A549 (cell line): ENCODE data around the gene NRBP1. TPM values are rescaled to one million over a fixed set of nuclear protein-coding genes. Genes with fewer than 3 reads are reported as not detected.
A peak's percentile ranks its signal among the peaks of the same experiment; 100 is the strongest.

Experiments used
- ATAC-seq, 2 experiments: fragments of 200-7000 bp in 1 of 2; fragments of >200 bp in 1 of 2; cut with Nextera tagmentation in 1 of 2; cut with Tn5 transposase in 1 of 2; 3 replicates each; pipeline versions ENCODE4 v1.8.0 to v1.9.1; 2018 to 2020; ENCODE audit warnings: mild to moderate bottlenecking in 1 of 2, moderate library complexity in 1 of 2
- CTCF ChIA-PET: fragments of 300-600 bp; sonication (Branson Sonifier 250); formaldehyde crosslinking; extraction: SDS; loops from one replicate; lab custom pipeline; 2021; ENCODE audit warnings: antibody characterized with exemption, inconsistent platforms; lab: Yijun Ruan, JAX
- POLR2A ChIA-PET: fragments of 350-600 bp; formaldehyde crosslinking; extraction: SDS; loops from one replicate; lab custom pipeline; 2021; ENCODE audit warnings: antibody characterized with exemption, inconsistent platforms; lab: Yijun Ruan, JAX
- DNase-seq, 2 experiments: peaks; one replicate each; pipeline versions ENCODE4 v3.0.0 to v3.0.0-alpha.2; 2011 to 2016; ENCODE audit warnings: low read depth in 1 of 2, low spot score in 1 of 2
- FAIRE-seq: peaks from 2 replicates; lab custom pipeline; 2011; peaks lifted over from hg19 to GRCh38; lab: Jason Lieb, UNC
- H3K27ac ChIP-seq, 2 experiments: fragments of >200 bp; sonication (Bioruptor Twin); formaldehyde crosslinking; 3 replicates each; pipeline ENCODE4 v1.5.1; 2016 to 2017
- H3K4me1 ChIP-seq: fragments of >200 bp; sonication (Bioruptor Twin); formaldehyde crosslinking; 3 replicates; pipeline ENCODE4 v1.6.1; 2016
- H3K4me2 ChIP-seq: fragments of >200 bp; sonication (Bioruptor Twin); formaldehyde crosslinking; 3 replicates; pipeline ENCODE4 v1.6.1; 2016
- H3K4me3 ChIP-seq: fragments of >200 bp; sonication (Bioruptor Twin); formaldehyde crosslinking; 3 replicates; pipeline ENCODE4 v1.5.1; 2016
- H3K9me3 ChIP-seq: fragments of >200 bp; sonication (Bioruptor Twin); formaldehyde crosslinking; 3 replicates; pipeline ENCODE4 v1.6.1; 2016
- ATOH8 ChIP-seq: fragments of 250-450 bp; sonication (Bioruptor Pico); IDR thresholded peaks from 2 replicates; pipeline ENCODE4 v1.5.0; 2020; ENCODE audit warnings: low read depth, mild to moderate bottlenecking, moderate library complexity
- CBX8 ChIP-seq: fragments of 200-600 bp; sonication (generic); IDR thresholded peaks from 2 replicates; pipeline ENCODE4 v1.6.1; 2016
- EHMT2 ChIP-seq: fragments of 200-600 bp; sonication (generic); IDR thresholded peaks from 2 replicates; pipeline ENCODE4 v1.6.1; 2016; ENCODE audit warnings: antibody characterized with exemption, low read depth, mild to moderate bottlenecking, moderate library complexity
- EP300 ChIP-seq, 2 experiments: fragments of >200 bp; sonication (Bioruptor Twin); formaldehyde crosslinking; IDR thresholded peaks; 2 replicates in 1 of 2; 3 replicates in 1 of 2; pipeline ENCODE4 v1.6.1; 2016 to 2017
- FOSL2 ChIP-seq, 2 experiments: fragments of 450-650 bp in 1 of 2; fragments of >200 bp in 1 of 2; sonication (Bioruptor Twin) in 1 of 2; formaldehyde crosslinking; IDR thresholded peaks; 2 replicates each; pipeline versions ENCODE4 v1.5.0 to v1.6.1; 2016 to 2020; ENCODE audit warnings: mild to moderate bottlenecking in 1 of 2, moderate library complexity in 1 of 2
- JUN ChIP-seq, 2 experiments: fragments of >200 bp; sonication (Bioruptor Twin); formaldehyde crosslinking; IDR thresholded peaks; 2 replicates in 1 of 2; 3 replicates in 1 of 2; pipeline ENCODE4 v1.6.1; 2016 to 2017
- KDM5A ChIP-seq: fragments of 200-600 bp; sonication (generic); IDR thresholded peaks from 2 replicates; pipeline ENCODE4 v1.6.1; 2016; ENCODE audit warnings: antibody characterized with exemption, mild to moderate bottlenecking
- PHF8 ChIP-seq: fragments of 200-600 bp; sonication (generic); IDR thresholded peaks from 2 replicates; pipeline ENCODE4 v1.6.1; 2016; ENCODE audit warnings: low read depth, mild to moderate bottlenecking, antibody characterized with exemption, moderate library complexity, borderline replicate concordance
- POLR2A ChIP-seq: IDR thresholded peaks from 2 replicates; pipeline ENCODE4 v1.6.1; 2012; ENCODE audit warnings: mild to moderate bottlenecking, low read length
- RAD21 ChIP-seq, 2 experiments: fragments of >200 bp in 1 of 2; sonication (Bioruptor Twin) in 1 of 2; formaldehyde crosslinking in 1 of 2; IDR thresholded peaks in 1 of 2; conservative IDR thresholded peaks in 1 of 2; 2 replicates in 1 of 2; 3 replicates in 1 of 2; pipeline ENCODE4 v1.6.1; 2012 to 2018; ENCODE audit warnings: inconsistent platforms in 1 of 2
- REST ChIP-seq: fragments of 200-600 bp; sonication (generic); IDR thresholded peaks from 2 replicates; pipeline ENCODE4 v1.6.1; 2016; ENCODE audit warnings: antibody characterized with exemption, mild to moderate bottlenecking, moderate library complexity
- RNF2 ChIP-seq: fragments of 200-600 bp; sonication (generic); IDR thresholded peaks from 2 replicates; pipeline ENCODE4 v1.6.1; 2016; ENCODE audit warnings: low read depth, mild to moderate bottlenecking, antibody characterized with exemption, moderate library complexity, borderline replicate concordance
- SREBF2 ChIP-seq: fragments of 450-650 bp; IDR thresholded peaks from 2 replicates; pipeline ENCODE4 v1.6.1; 2014; ENCODE audit warnings: mild to moderate bottlenecking, moderate library complexity
- TFCP2L1 ChIP-seq: fragments of 250-450 bp; sonication (Bioruptor Pico); IDR thresholded peaks from 2 replicates; pipeline ENCODE4 v1.5.0; 2021; ENCODE audit warnings: mild to moderate bottlenecking
- ZSCAN20 ChIP-seq: fragments of 250-450 bp; sonication (Bioruptor Pico); IDR thresholded peaks from 2 replicates; pipeline ENCODE4 v1.8.0; 2022; ENCODE audit warnings: mild to moderate bottlenecking, moderate library complexity
- WGBS: methylation state at CpG from one replicate; pipeline ENCODE4 v1.1.6; 2017; ENCODE audit errors: missing lambda C conversion rate; 5-methylcytosine and 5-hydroxymethylcytosine counted together
- polyA plus RNA-seq, 4 experiments: library from polyadenylated mRNA; depleted of rRNA in 3 of 4; stranded (reverse); fragments of >200 nt; fragmentation: RNase III in 1 of 4; extraction: RNeasy Plus Mini Kit Qiagen cat#74134 plus additional on column Dnase treatment in 1 of 4; gene quantifications; 2 replicates in 3 of 4; 3 replicates in 1 of 4; pipeline ENCODE4 v1.2.3, GENCODE V29; 2011 to 2017

NRBP1 gene
- polyA plus RNA-seq, 2 of the 4 experiments (the other 2 are of a cell fraction), result 138 to 229 TPM

DNA sequence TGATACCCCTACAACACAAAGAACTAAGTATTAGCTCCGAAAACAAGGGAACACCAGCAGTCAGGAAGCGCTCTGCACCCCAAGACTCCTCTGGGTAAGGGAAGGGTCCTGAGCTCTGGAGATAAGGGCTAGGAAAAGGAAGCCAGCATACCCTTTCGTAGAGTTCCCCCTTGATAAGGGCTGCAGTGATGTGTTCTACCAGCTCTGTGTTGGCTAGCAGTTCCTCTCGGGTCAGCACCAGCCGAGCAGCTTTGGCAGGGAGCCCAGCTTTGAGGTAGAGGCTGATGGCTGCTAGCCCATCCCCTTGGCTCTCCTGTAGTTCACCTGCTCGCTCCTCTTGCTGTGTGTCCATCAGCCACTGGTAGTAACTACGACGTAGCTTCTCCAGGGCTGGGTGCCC lies 32.7 kb downstream of the NRBP1 start:
- no peak overlapping the region for H3K27ac ChIP-seq
- TF ChIP-seq EHMT2 (no peak), KDM5A (no peak)
- TF ChIP-seq, all 56 proteins: peak for 0
- ATAC-seq, result no peak
- WGBS, result 83% methylated on average over 8 of the region's 8 CpGs
- ChIA-PET CTCF (interaction anchor here (0.6 to 0.8 kb wide), 2 partner anchors 11 to 1691 kb away, joined by 3 read pairs; no protein-coding TSS in a partner anchor), POLR2A (interaction anchor here (0.6 kb wide), 1 partner anchor 31 kb away, joined by 4 read pairs; no protein-coding TSS in a partner anchor)
- FAIRE-seq, result no peak
- DNase-seq, result no peak
- H3K9me3 ChIP-seq, result no peaks in the 10 kb centered on the region
- H3K4me2 ChIP-seq, result no peak overlapping the region
- no peaks in the 10 kb centered on the region for H3K4me1 ChIP-seq
- no peak overlapping the region for H3K4me3 ChIP-seq

GRCh38 chr2:27464443-27464842 lies 36.0 kb downstream of the NRBP1 start:
- ATAC-seq (no peak), FAIRE-seq (no peak), DNase-seq (no peak)
- TF ChIP-seq EP300 (IDR thresholded peaks at IDR 0.05), result no peak
- no peak for TF ChIP-seq ATOH8 (CRISPR knock-in tag)
- no peak for TF ChIP-seq RNF2
- TF ChIP-seq PHF8, result no peak
- TF ChIP-seq RAD21 (conservative IDR thresholded peaks at IDR 0.05 in 1 of 2, IDR thresholded peaks at IDR 0.05 in 1 of 2), result no peak
- no peak for TF ChIP-seq POLR2A
- no peak for TF ChIP-seq SREBF2
- H3K9me3 ChIP-seq, result no peaks in the 10 kb centered on the region
- H3K4me2 ChIP-seq, result no peak overlapping the region
- CTCF ChIA-PET, result no interaction called here
- H3K4me1 ChIP-seq, result no peaks in the 10 kb centered on the region
- no peak overlapping the region for H3K27ac ChIP-seq
- no peak overlapping the region for H3K4me3 ChIP-seq
- WGBS, result 94% methylated on average over 7 of the region's 7 CpGs
- POLR2A ChIA-PET, result no interaction called here

DNA sequence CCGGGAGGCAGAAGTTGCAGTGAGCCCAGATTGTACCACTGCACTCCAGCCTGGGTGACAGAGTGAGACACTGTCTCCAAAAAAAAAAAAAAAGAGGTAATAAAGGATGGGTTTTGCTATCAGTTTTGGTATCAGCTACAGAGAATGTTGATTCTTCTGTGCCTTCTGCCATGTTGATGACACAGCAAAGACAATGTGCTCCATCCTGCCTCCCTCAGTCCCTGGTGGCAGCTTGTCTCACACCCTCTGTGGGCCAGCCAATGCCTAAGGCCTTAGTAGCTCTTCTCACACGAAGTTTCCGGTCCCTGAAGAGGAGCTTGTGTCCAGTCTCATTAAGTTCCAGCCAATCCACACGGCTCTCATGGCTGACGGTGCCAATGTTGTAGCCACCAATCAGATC lies 43.5 kb downstream of the NRBP1 start:
- no peaks in the 10 kb centered on the region for H3K9me3 ChIP-seq
- POLR2A ChIA-PET, result no interaction called here
- whole genome bisulfite sequencing, result 89% methylated on average over 5 of the region's 5 CpGs
- FAIRE-seq (no peak), ATAC-seq (peak; percentile 29 to 30; a peak in 1 of 6 replicates), DNase-seq (peak in 1 of 2 experiments; percentile 23)
- H3K4me2 ChIP-seq, result no peak overlapping the region
- TF ChIP-seq FOSL2 (IDR thresholded peaks at IDR 0.05) (no peak), FOSL2 (CRISPR knock-in tag; IDR thresholded peaks at IDR 0.05) (no peak)
- H3K4me3 ChIP-seq, result no peak overlapping the region
- H3K4me1 ChIP-seq, result no peaks in the 10 kb centered on the region
- CTCF ChIA-PET, result interaction anchor here (0.6 to 1.5 kb wide), 6 partner anchors 8 to 1658 kb away, joined by 3 to 5 read pairs (median 3); no protein-coding TSS in a partner anchor
- no peak overlapping the region for H3K27ac ChIP-seq

GRCh38 chr2:27485496-27485895 lies 57.1 kb downstream of the NRBP1 start:
- ATAC-seq (no peak), FAIRE-seq (no peak), DNase-seq (no peak)
- Histone ChIP-seq H3K4me1 (peaks cover 8% of the 10 kb centered on the region; the same call in 2 of the 3 replicates), H3K9me3 (no peaks in the 10 kb centered on the region), H3K4me2 (no peak overlapping the region), H3K4me3 (no peak overlapping the region), H3K27ac (no peak overlapping the region)
- ChIA-PET CTCF (no interaction called here), POLR2A (no interaction called here)
- TF ChIP-seq TFCP2L1 (CRISPR knock-in tag) (no peak), CBX8 (no peak), JUN (IDR thresholded peaks at IDR 0.05) (no peak), ZSCAN20 (CRISPR knock-in tag) (no peak), REST (no peak), EHMT2 (no peak)
- 47% methylated on average over 3 of the region's 3 CpGs for WGBS
